Prostate gland (tissue), 2 donors: Measurements from ENCODE around the gene APOC1. TPM values are rescaled to one million over a fixed set of nuclear protein-coding genes. Genes with fewer than 3 reads are reported as not detected.
A peak's percentile ranks its signal among the peaks of the same experiment; 100 is the strongest.

Source experiments
- DNase-seq: peaks from one replicate; pipeline ENCODE4 v3.0.0-alpha.2; 2019; ENCODE audit warnings: low spot score
- H3K27ac ChIP-seq, 2 donors: fragments of 200-600 bp; sonication (generic); 2 replicates each; pipeline ENCODE4 v1.5.1; 2017 to 2019
- H3K27me3 ChIP-seq: fragments of 200-600 bp; sonication (generic); replicated peaks from 2 replicates; pipeline ENCODE4 v1.5.1; 2019; ENCODE audit not compliant: insufficient read depth
- H3K36me3 ChIP-seq, 2 donors: fragments of 200-600 bp; sonication (generic); 1 replicate in 1 of 2; 2 replicates in 1 of 2; pipeline versions ENCODE4 v1.5.1 to v1.8.1; 2017 to 2019
- H3K4me1 ChIP-seq: fragments of 200-600 bp; sonication (generic); replicated peaks from 2 replicates; pipeline ENCODE4 v1.5.1; 2019
- H3K4me3 ChIP-seq, 2 donors: fragments of 200-600 bp; sonication (generic); 2 replicates each; pipeline ENCODE4 v1.5.1; 2017 to 2019
- H3K9me3 ChIP-seq: fragments of 200-600 bp; sonication (generic); 2 replicates; pipeline ENCODE4 v1.5.1; 2017
- POLR2A ChIP-seq: fragments of 450-650 bp; IDR thresholded peaks from one replicate; pipeline ENCODE4 v1.6.1; 2016; ENCODE audit warnings: antibody characterized with exemption, mild to moderate bottlenecking
- POLR2AphosphoS5 ChIP-seq: sonication (generic); formaldehyde crosslinking; IDR thresholded peaks from one replicate; pipeline ENCODE4 v1.6.1; 2017; ENCODE audit warnings: antibody characterized with exemption
- WGBS: methylation state at CpG from one replicate; pipeline ENCODE4 v1.1.5; 2018; 5-methylcytosine and 5-hydroxymethylcytosine counted together
- intact Hi-C: fragments of 100-400 bp; cut with DNase I; formaldehyde crosslinking; loops from one replicate; pipeline ENCODE4 v1.14.2; 2022
- total RNA-seq, 2 donors: library from RNA; depleted of rRNA; stranded (reverse); fragments of >200 nt; gene quantifications; one replicate each; pipeline ENCODE4 v1.1.0, GENCODE V29; 2016
- TF ChIP-seq, protein P1 (sequence below), 4 experiments: fragments of 200-600 bp in 2 of 4; fragments of 450-650 bp in 2 of 4; sonication (generic) in 2 of 4; IDR thresholded peaks; 1 replicate in 3 of 4; 2 replicates in 1 of 4; pipeline ENCODE4 v1.5.1; 2016 to 2019; ENCODE audit warnings: antibody characterized with exemption in 4 of 4, mild to moderate bottlenecking in 2 of 4, moderate library complexity in 2 of 4

The APOC1 gene
- total RNA-seq, 2 donors from 2014 or later: 7.3 to 80.1 TPM

DNA sequence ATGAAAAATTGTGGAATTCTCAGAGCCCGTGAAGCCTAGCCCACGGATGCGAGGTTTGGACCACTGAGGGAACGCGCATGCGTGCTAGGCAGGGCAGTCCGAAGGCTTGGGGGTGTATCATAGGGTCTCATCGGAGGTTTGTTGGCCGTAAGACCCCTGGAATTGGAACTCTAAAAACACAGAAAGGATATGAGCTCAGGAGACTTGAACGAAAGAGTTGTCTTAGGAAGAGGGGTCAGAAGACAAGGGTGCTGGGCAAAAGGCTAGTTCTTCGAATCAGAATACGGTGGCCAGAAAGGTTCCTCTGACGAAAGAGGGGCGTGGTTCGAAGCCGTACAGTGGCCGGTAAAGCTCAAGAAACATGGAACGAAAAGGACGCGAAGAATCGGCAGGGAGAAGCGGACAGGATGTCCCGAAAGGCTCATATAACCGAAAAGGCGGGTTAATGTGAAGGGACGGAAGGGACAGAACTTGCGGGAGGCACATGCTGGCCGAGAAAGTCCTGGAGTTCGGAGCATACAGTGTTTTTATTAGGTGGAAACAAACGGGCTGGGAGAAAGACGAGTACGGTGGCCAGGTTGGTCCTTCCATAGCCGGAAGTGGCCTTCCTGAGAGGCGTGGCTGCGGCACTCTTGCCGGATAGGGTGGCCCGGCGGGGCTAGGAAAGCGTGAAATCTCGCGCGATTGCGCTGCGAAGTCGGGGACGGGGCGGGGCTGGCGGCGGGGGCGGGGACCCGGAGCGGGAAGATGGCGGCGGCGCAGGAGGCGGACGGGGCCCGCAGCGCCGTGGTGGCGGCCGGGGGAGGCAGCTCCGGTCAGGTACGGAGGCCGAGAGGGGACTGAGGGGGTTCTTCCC is 40.5 kb downstream of the APOC1 start, which contains the start of gene CLPTM1:
CLPTM1 (plus strand) TSS at position 732 of the 856 bp plus-strand sequence; CDS start at position 748, 16 bp downstream.
- peaks cover 7% of the 10 kb centered on the region for H3K4me1 ChIP-seq
- intact Hi-C loops: loop anchor here (5.0 kb wide), 1 partner anchor 108 kb away; the partner anchor contains the start of gene NECTIN2
- H3K36me3 ChIP-seq: no peaks in the 10 kb centered on the region
- peak within 1 kb of the TSS; percentile 95 to 97 for H3K27ac ChIP-seq
- peak; percentile 95 for DNase-seq
- H3K9me3 ChIP-seq: no peaks in the 10 kb centered on the region
- peak within 1 kb of the TSS; percentile 85 to 99 for H3K4me3 ChIP-seq
- whole genome bisulfite sequencing: under 1% methylated on average over 65 of the region's 65 CpGs
- TF ChIP-seq POLR2A (peak; percentile 65), POLR2AphosphoS5 (peak; percentile 94)
- TF ChIP-seq, protein P1, sequence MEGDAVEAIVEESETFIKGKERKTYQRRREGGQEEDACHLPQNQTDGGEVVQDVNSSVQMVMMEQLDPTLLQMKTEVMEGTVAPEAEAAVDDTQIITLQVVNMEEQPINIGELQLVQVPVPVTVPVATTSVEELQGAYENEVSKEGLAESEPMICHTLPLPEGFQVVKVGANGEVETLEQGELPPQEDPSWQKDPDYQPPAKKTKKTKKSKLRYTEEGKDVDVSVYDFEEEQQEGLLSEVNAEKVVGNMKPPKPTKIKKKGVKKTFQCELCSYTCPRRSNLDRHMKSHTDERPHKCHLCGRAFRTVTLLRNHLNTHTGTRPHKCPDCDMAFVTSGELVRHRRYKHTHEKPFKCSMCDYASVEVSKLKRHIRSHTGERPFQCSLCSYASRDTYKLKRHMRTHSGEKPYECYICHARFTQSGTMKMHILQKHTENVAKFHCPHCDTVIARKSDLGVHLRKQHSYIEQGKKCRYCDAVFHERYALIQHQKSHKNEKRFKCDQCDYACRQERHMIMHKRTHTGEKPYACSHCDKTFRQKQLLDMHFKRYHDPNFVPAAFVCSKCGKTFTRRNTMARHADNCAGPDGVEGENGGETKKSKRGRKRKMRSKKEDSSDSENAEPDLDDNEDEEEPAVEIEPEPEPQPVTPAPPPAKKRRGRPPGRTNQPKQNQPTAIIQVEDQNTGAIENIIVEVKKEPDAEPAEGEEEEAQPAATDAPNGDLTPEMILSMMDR (IDR thresholded peaks at IDR 0.05): peak in 1 of 4 experiments; percentile 29
- no peaks in the 10 kb centered on the region for H3K27me3 ChIP-seq

DNA sequence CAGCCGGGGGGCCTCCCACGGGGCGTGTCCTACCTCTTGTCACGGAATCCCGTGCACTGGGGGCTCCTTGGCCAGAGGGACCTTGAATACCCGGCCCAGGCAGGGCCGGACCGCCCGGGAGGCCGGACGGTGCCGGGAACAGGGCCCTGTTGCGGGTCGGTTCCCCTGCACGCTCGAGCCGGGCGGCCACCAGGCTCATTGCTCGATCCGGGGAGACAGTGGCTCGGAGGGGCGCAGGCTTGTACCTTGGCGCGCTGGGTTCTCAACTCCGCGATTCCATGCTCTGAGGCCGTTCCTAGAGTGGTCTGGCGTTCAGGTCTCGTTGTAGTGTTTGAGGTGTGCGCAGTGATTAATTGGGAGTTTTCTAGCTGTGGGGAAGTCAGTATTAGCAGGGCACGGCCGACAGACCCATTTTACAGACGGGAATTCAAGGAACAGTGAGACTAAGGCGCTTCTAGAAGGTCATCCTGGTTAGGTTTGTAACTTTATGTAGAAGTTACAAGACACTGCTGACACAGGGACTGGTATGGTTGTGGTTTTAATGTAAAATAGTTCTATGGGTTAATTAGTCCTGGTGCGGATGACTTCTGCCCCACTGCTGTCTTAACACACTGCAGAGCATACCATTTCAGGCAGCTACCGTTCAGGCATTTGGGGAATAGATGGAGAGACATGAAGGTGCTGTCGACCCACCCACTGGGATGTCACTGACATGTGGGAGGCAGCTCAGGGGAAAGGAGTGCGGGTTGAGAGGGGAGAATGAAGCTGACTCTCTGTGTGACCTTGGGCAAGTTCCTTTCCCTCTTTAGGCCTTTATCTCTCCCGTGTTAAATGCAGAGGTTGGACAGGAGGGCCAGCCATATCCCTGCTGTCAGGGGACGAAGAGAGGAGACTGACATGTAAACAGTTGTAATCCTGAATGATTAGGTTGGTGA is 41.4 kb downstream of the APOC1 start:
- Histone ChIP-seq H3K27me3 (no peaks in the 10 kb centered on the region), H3K27ac (peak overlapping the region; percentile 95 to 97), H3K4me3 (peak overlapping the region; percentile 85 to 99), H3K4me1 (peaks cover 7% of the 10 kb centered on the region), H3K9me3 (no peaks in the 10 kb centered on the region), H3K36me3 (no peaks in the 10 kb centered on the region)
- intact Hi-C loops: no loop called here
- TF ChIP-seq POLR2AphosphoS5: no peak
- TF ChIP-seq POLR2A: no peak
- TF ChIP-seq, protein P1 (IDR thresholded peaks at IDR 0.05): no peak
- no peak for DNase-seq
- 3% methylated on average over 40 of the region's 40 CpGs for WGBS

DNA sequence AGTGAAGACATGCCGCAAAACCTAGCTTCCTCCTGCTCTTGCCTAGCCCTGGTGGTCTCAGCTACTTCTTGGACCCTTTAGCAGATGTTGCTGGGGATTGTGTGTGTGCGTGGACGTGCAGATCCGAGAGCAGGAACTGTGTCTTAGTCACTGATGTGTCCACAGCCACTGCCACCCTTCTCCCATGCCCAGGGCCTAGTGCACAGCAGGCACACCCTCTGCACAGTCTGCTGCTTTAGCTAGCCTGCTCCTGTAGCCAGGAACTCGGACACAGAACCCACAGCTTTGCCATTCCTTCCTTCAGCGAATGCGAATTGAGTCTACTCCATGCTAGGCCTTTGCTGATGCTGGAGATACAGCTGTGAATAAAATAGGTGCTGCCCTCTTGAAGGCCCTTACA is 43.1 kb downstream of the APOC1 start:
- WGBS: 74% methylated on average over 7 of the region's 7 CpGs
- H3K27me3 ChIP-seq: no peaks in the 10 kb centered on the region
- H3K27ac ChIP-seq: no peak overlapping the region
- TF ChIP-seq POLR2AphosphoS5 (no peak), POLR2A (no peak)
- TF ChIP-seq, protein P1 (IDR thresholded peaks at IDR 0.05): no peak
- peaks cover 7% of the 10 kb centered on the region for H3K4me1 ChIP-seq
- no peak for DNase-seq
- intact Hi-C loops: no loop called here
- H3K4me3 ChIP-seq: no peak overlapping the region
- no peaks in the 10 kb centered on the region for H3K36me3 ChIP-seq
- H3K9me3 ChIP-seq: no peaks in the 10 kb centered on the region

DNA sequence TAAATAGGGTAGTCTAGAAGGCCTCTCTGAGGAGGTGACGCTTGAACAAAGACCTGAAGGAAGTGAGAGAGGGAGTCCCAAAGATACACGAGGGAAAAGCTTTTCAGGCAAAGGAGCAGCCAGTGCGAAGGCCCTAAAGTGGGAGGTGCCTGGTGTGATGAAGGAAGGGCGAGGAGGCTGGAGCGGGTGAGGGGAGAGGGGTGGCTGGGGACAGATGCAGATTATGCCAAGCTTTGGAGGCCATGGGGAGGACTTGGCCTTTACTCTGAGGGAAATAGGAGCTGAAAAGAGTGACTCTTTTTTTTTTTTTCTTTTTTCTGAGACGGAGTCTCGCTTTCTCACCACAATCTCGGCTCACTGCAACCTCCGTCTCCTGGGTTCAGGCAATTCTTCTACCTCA is 43.7 kb downstream of the APOC1 start:
- 82% methylated on average over 9 of the region's 9 CpGs for WGBS
- Histone ChIP-seq H3K4me1 (peaks cover 7% of the 10 kb centered on the region), H3K4me3 (no peak overlapping the region), H3K9me3 (no peaks in the 10 kb centered on the region), H3K27me3 (no peaks in the 10 kb centered on the region), H3K27ac (no peak overlapping the region), H3K36me3 (no peaks in the 10 kb centered on the region)
- TF ChIP-seq POLR2AphosphoS5 (no peak), POLR2A (no peak)
- TF ChIP-seq, protein P1 (IDR thresholded peaks at IDR 0.05): no peak
- no peak for DNase-seq
- intact Hi-C loops: no loop called here
